HepG2 (cell line): ENCODE measurements around the gene ICAM5. TPM values are rescaled to one million over a fixed set of nuclear protein-coding genes. Genes with fewer than 3 reads are reported as not detected.

Experiments
- ATAC-seq: fragments of 200-7000 bp; cut with Tn5 transposase; 3 replicates; pipeline ENCODE4 v1.9.1; 2020; ENCODE audit warnings: mild to moderate bottlenecking, moderate library complexity
- BruUV-seq: library from RNA; stranded (reverse); fragments of 400-500 nt; replicated peaks from 2 replicates; lab custom pipeline; 2021; lab: Mats Ljungman, UMichigan
- CTCF ChIA-PET: fragments of 300-600 bp; formaldehyde crosslinking; extraction: SDS; loops from one replicate; lab custom pipeline; 2021; ENCODE audit warnings: low total read pairs, inconsistent platforms, low intra/inter-chr PET ratio; lab: Yijun Ruan, JAX
- POLR2A ChIA-PET: fragments of 350-600 bp; sonication (Branson Sonifier 250); formaldehyde crosslinking; loops from one replicate; lab custom pipeline; 2020; ENCODE audit warnings: antibody characterized with exemption, inconsistent platforms; lab: Yijun Ruan, JAX
- DNase-seq: peaks from one replicate; pipeline ENCODE4 v3.0.0-alpha.2; 2015; ENCODE audit warnings: low spot score
- FAIRE-seq: peaks from 3 replicates; lab custom pipeline; 2011; peaks lifted over from hg19 to GRCh38; lab: Jason Lieb, UNC
- H2AFZ ChIP-seq: one replicate; pipeline ENCODE4 v1.6.1; 2011; ENCODE audit warnings: low read length, inconsistent platforms
- H3K27ac ChIP-seq: fragments of 300-600 bp; 3 replicates; pipeline ENCODE4 v1.8.0; 2011; ENCODE audit warnings: mixed run types, mild to moderate bottlenecking, mixed read lengths, low read length, inconsistent platforms; ENCODE audit not compliant: insufficient read depth; ENCODE audit errors: extremely low read length
- H3K27me3 ChIP-seq, 2 experiments: fragments of 200-600 bp in 1 of 2; 2 replicates in 1 of 2; 3 replicates in 1 of 2; pipeline versions ENCODE4 v1.6.0 to v1.8.0; 2011; ENCODE audit warnings: low read length in 2 of 2, mild to moderate bottlenecking in 2 of 2, moderate library complexity in 2 of 2, inconsistent platforms in 1 of 2; ENCODE audit not compliant: insufficient read depth in 2 of 2, control insufficient read depth in 1 of 2
- H3K36me3 ChIP-seq, 2 experiments: fragments of 200-600 bp in 1 of 2; replicated peaks in 1 of 2; 2 replicates in 1 of 2; 3 replicates in 1 of 2; pipeline versions ENCODE4 v1.5.1 to v1.8.0; 2011; ENCODE audit warnings: low read length in 2 of 2, inconsistent platforms in 1 of 2; ENCODE audit not compliant: insufficient read depth in 2 of 2, control insufficient read depth in 1 of 2
- H3K4me1 ChIP-seq: 2 replicates; pipeline ENCODE4 v1.5.1; 2012; ENCODE audit warnings: low read length, inconsistent platforms; ENCODE audit not compliant: insufficient read depth
- H3K4me2 ChIP-seq: 2 replicates; pipeline ENCODE4 v1.6.0; 2011; ENCODE audit warnings: low read depth, low read length, inconsistent platforms
- H3K4me3 ChIP-seq, 3 experiments: fragments of 200-600 bp in 1 of 3; sonication (generic), shearing (Covaris generic) in 1 of 3; replicated peaks in 1 of 3; 2 replicates each; pipeline ENCODE4 v1.5.1; 2011 to 2016; ENCODE audit warnings: low read length in 3 of 3, inconsistent platforms in 2 of 3, low read depth in 2 of 3, mild to moderate bottlenecking in 2 of 3, control low read depth in 1 of 3, mixed read lengths in 1 of 3; ENCODE audit not compliant: insufficient read depth in 1 of 3
- H3K79me2 ChIP-seq: one replicate; pipeline ENCODE4 v1.6.1; 2011; ENCODE audit warnings: low read length, inconsistent platforms; ENCODE audit not compliant: insufficient read depth
- H3K9ac ChIP-seq: 2 replicates; pipeline ENCODE4 v1.6.0; 2011; ENCODE audit warnings: mild to moderate bottlenecking, low read depth, low read length, inconsistent platforms; ENCODE audit not compliant: insufficient read depth
- H3K9me3 ChIP-seq: 2 replicates; pipeline ENCODE4 v1.5.1; 2012; ENCODE audit warnings: mild to moderate bottlenecking, low read length
- H4K20me1 ChIP-seq: 2 replicates; pipeline ENCODE4 v1.6.0; 2011; ENCODE audit warnings: inconsistent platforms, mild to moderate bottlenecking, low read length, moderate library complexity; ENCODE audit not compliant: insufficient read depth
- ATAD3A ChIP-seq: sonication (generic); formaldehyde crosslinking; IDR thresholded peaks from 2 replicates; pipeline ENCODE4 v1.4.0; 2020; ENCODE audit warnings: missing genetic modification reagents
- DNMT3B ChIP-seq: conservative IDR thresholded peaks from 2 replicates; pipeline ENCODE4 v1.6.1; 2016; ENCODE audit warnings: missing biosample characterization, control low read depth
- EP300 ChIP-seq, 3 experiments: sonication (generic) in 1 of 3; formaldehyde crosslinking in 1 of 3; IDR thresholded peaks; 2 replicates each; pipeline versions ENCODE4 v1.5.1 to v1.6.1; 2011 to 2020; ENCODE audit warnings: low read depth in 2 of 3, low read length in 2 of 3, borderline replicate concordance in 1 of 3, improper control_type of control experiment in 1 of 3, mild to moderate bottlenecking in 1 of 3, missing genetic modification reagents in 1 of 3, moderate library complexity in 1 of 3
- HDAC1 ChIP-seq: sonication (generic); formaldehyde crosslinking; IDR thresholded peaks from 2 replicates; pipeline ENCODE4 v1.5.1; 2020; ENCODE audit warnings: mild to moderate bottlenecking, missing genetic modification reagents
- HOXD1 ChIP-seq: sonication (generic); formaldehyde crosslinking; IDR thresholded peaks from 2 replicates; pipeline ENCODE4 v1.5.0; 2020; ENCODE audit warnings: missing genetic modification reagents
- NRL ChIP-seq: sonication (generic); formaldehyde crosslinking; IDR thresholded peaks from 2 replicates; pipeline ENCODE4 v1.5.0; 2020; ENCODE audit warnings: missing genetic modification reagents, mild to moderate bottlenecking, moderate library complexity, borderline replicate concordance
- POLR2AphosphoS5 ChIP-seq: IDR thresholded peaks from 2 replicates; pipeline ENCODE4 v1.6.1; 2012; ENCODE audit warnings: low read depth, low read length
- REXO4 ChIP-seq: sonication (generic); formaldehyde crosslinking; IDR thresholded peaks from 2 replicates; pipeline ENCODE4 v1.8.0; 2022; ENCODE audit warnings: missing genetic modification reagents, mild to moderate bottlenecking, borderline replicate concordance
- SMYD3 ChIP-seq: sonication (generic); formaldehyde crosslinking; IDR thresholded peaks from 2 replicates; pipeline ENCODE4 v1.8.1; 2023; ENCODE audit warnings: mild to moderate bottlenecking, missing genetic modification reagents
- TBX3 ChIP-seq: fragments of 450-650 bp; IDR thresholded peaks from 2 replicates; pipeline ENCODE4 v1.6.1; 2017; ENCODE audit warnings: antibody characterized with exemption, mild to moderate bottlenecking, inconsistent platforms, borderline replicate concordance
- TCF7L2 ChIP-seq: IDR thresholded peaks from 2 replicates; pipeline ENCODE4 v1.6.1; 2011; ENCODE audit warnings: mild to moderate bottlenecking, low read depth, low read length, moderate library complexity
- ZNF124 ChIP-seq: sonication (generic); formaldehyde crosslinking; IDR thresholded peaks from 2 replicates; pipeline ENCODE4 v1.4.0; 2020; ENCODE audit warnings: missing genetic modification reagents
- ZNF143 ChIP-seq: sonication (generic); formaldehyde crosslinking; IDR thresholded peaks from 2 replicates; pipeline ENCODE4 v1.4.0; 2020; ENCODE audit warnings: missing genetic modification reagents
- ZNF234 ChIP-seq: sonication (generic); formaldehyde crosslinking; conservative IDR thresholded peaks from 2 replicates; pipeline ENCODE4 v1.5.1; 2020; ENCODE audit warnings: mild to moderate bottlenecking, missing genetic modification reagents
- ZNF713 ChIP-seq: sonication (generic); formaldehyde crosslinking; IDR thresholded peaks from 2 replicates; pipeline ENCODE4 v1.4.0; 2020; ENCODE audit warnings: mild to moderate bottlenecking, missing genetic modification reagents
- ZNF768 ChIP-seq: sonication (generic); formaldehyde crosslinking; IDR thresholded peaks from 2 replicates; pipeline ENCODE4 v1.4.0; 2020; ENCODE audit warnings: missing genetic modification reagents
- ZNF788 ChIP-seq: sonication (generic); formaldehyde crosslinking; IDR thresholded peaks from 2 replicates; pipeline ENCODE4 v1.5.0; 2020; ENCODE audit warnings: mild to moderate bottlenecking, missing genetic modification reagents, borderline replicate concordance
- WGBS: methylation state at CpG from one replicate; pipeline ENCODE4 v1.1.6; 2017; ENCODE audit warnings: low lambda C conversion rate; 5-methylcytosine and 5-hydroxymethylcytosine counted together
- in situ Hi-C: cut with HindIII; loops from 2 replicates; pipeline ENCODE4 v1.10.0; 2017; ENCODE audit warnings: low pct_unique_long_range_greater_than_20kb; ENCODE audit not compliant: extremely low pct_ligation_motif_present
- intact Hi-C: fragments of 100-400 bp; cut with micrococcal nuclease; formaldehyde crosslinking; loops from one replicate; pipeline ENCODE4 v1.10.0; 2022; ENCODE audit not compliant: unreplicated experiment
- polyA plus RNA-seq, 8 experiments: library from polyadenylated mRNA; depleted of rRNA in 3 of 8; stranded (reverse) in 7 of 8; unstranded in 1 of 8; fragments of >200 nt; fragmentation: Illumina TruSeq in 4 of 8; extraction: Trizol in 4 of 8; gene quantifications; 2 replicates each; pipeline versions ENCODE4 v1.2.1 to v1.2.3, GENCODE V29; 2011 to 2016; ENCODE audit warnings: low read depth in 4 of 8, missing spikeins in 1 of 8, mixed read lengths in 1 of 8; ENCODE audit not compliant: insufficient read depth in 1 of 8
- total RNA-seq, 5 experiments: library from RNA; depleted of rRNA; stranded (reverse); fragments of >200 nt; fragmentation: Illumina TruSeq; extraction: Trizol; gene quantifications; 2 replicates each; pipeline ENCODE4 v1.2.3, GENCODE V29; 2016; ENCODE audit warnings: low read depth in 1 of 5
- TF ChIP-seq, protein P1 (sequence below): IDR thresholded peaks from 2 replicates; pipeline ENCODE4 v1.6.1; 2012; ENCODE audit warnings: inconsistent platforms
- TF ChIP-seq, protein P2 (sequence below): sonication (generic); formaldehyde crosslinking; IDR thresholded peaks from 2 replicates; pipeline ENCODE4 v1.4.0; 2020; ENCODE audit warnings: missing genetic modification reagents

The ICAM5 gene
- total and polyA plus RNA-seq, 2 of the 13 experiments (the other 11 are each of a cell fraction or from before 2014, with no cell fraction given), result 0.46 to 1.6 TPM

DNA sequence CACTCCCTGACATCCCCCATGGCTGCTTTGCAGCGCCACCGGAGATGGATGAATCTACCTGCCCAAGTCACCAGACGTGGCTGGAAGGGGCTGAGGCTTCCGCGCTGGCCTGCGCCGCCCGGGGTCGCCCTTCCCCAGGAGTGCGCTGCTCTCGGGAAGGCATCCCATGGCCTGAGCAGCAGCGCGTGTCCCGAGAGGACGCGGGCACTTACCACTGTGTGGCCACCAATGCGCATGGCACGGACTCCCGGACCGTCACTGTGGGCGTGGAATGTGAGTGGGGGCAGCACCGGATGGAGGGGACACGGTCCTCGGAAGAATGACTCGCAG, 4.6 kb downstream of the ICAM5 start:
- Histone ChIP-seq H3K27me3 (peaks cover 0 to 20% of the 10 kb centered on the region in 2 experiments; a peak in 3 of 5 replicates), H3K9ac (no peak overlapping the region), H2AFZ (no peak overlapping the region), H3K4me2 (no peak overlapping the region), H4K20me1 (no peaks in the 10 kb centered on the region), H3K27ac (no peak overlapping the region), H3K79me2 (no peaks in the 10 kb centered on the region), H3K9me3 (no peaks in the 10 kb centered on the region), H3K36me3 (no peaks in the 10 kb centered on the region), H3K4me3 (no peak overlapping the region), H3K4me1 (peaks cover 47% of the 10 kb centered on the region)
- FAIRE-seq (no peak), ATAC-seq (no peak), DNase-seq (no peak)
- 96% methylated on average over 7 of the region's 25 CpGs for WGBS
- TF ChIP-seq SMYD3 (CRISPR knock-in tag) (no peak), DNMT3B (CRISPR knock-in tag) (no peak), HDAC1 (CRISPR knock-in tag) (no peak), ZNF768 (peak; percentile 14; the same call in 1 of the 2 replicates)
- TF ChIP-seq, protein P1, sequence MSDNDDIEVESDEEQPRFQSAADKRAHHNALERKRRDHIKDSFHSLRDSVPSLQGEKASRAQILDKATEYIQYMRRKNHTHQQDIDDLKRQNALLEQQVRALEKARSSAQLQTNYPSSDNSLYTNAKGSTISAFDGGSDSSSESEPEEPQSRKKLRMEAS, result no peak
- in situ Hi-C loops, result no loop called here
- BruUV-seq, result no TSS peak
- intact Hi-C loops, result no loop called here
- POLR2A ChIA-PET, result no interaction called here
- CTCF ChIA-PET, result no interaction called here

DNA sequence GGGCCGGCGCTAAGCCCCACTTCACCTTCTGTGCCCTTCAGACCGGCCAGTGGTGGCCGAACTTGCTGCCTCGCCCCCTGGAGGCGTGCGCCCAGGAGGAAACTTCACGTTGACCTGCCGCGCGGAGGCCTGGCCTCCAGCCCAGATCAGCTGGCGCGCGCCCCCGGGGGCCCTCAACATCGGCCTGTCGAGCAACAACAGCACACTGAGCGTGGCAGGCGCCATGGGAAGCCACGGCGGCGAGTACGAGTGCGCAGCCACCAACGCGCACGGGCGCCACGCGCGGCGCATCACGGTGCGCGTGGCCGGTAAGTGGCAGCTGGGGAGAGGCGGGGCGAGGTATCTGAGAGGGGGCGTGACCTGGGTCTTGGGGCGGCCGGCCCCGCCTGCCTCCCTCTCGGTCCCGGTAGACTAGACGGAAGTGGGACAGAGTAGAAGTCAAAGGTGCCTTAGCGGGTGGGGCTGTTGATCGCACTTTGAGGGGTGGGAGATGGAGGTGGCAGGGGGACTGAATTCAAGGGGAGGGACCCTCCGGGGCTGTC, 5.6 kb downstream of the ICAM5 start:
- H3K79me2 ChIP-seq, result no peaks in the 10 kb centered on the region
- 55% methylated on average over 28 of the region's 48 CpGs for WGBS
- peaks cover 49% of the 10 kb centered on the region for H3K4me1 ChIP-seq
- ChIA-PET CTCF (no interaction called here), POLR2A (no interaction called here)
- no peaks in the 10 kb centered on the region for H4K20me1 ChIP-seq
- peaks cover 0 to 18% of the 10 kb centered on the region in 2 experiments; a peak in 3 of 5 replicates for H3K27me3 ChIP-seq
- BruUV-seq, result no TSS peak
- peak overlapping the region in 2 of 3 experiments; percentile 49 to 61; a peak in 5 of 6 replicates for H3K4me3 ChIP-seq
- ATAC-seq (peak; percentile 7; the same call in 2 of the 3 replicates), FAIRE-seq (no peak), DNase-seq (no peak)
- peak overlapping the region; percentile 74 for H3K4me2 ChIP-seq
- in situ Hi-C loops, result no loop called here
- H3K36me3 ChIP-seq, result no peaks in the 10 kb centered on the region
- H3K9ac ChIP-seq, result no peak overlapping the region
- H3K9me3 ChIP-seq, result no peaks in the 10 kb centered on the region
- no peak overlapping the region for H3K27ac ChIP-seq
- H2AFZ ChIP-seq, result no peak overlapping the region
- intact Hi-C loops, result no loop called here
- TF ChIP-seq EP300 (IDR thresholded peaks at IDR 0.05; ENCODE audit: low read depth in 2 of 2, low read length in 2 of 2) (no peak), EP300 (CRISPR knock-in tag; IDR thresholded peaks at IDR 0.05; ENCODE audit: borderline replicate concordance) (no peak), HOXD1 (no peak; the same call in 1 of the 2 replicates), ZNF143 (no peak), ZNF124 (CRISPR knock-in tag) (no peak), ZNF788 (CRISPR knock-in tag) (no peak), TCF7L2 (no peak), TBX3 (no peak), ZNF713 (no peak), NRL (CRISPR knock-in tag) (0 out of 2 replicates have a peak, but pooled peaks have one; percentile 48), REXO4 (CRISPR knock-in tag) (no peak), ZNF234 (CRISPR knock-in tag) (no peak), ATAD3A (no peak), POLR2AphosphoS5 (no peak)
- TF ChIP-seq, protein P2, sequence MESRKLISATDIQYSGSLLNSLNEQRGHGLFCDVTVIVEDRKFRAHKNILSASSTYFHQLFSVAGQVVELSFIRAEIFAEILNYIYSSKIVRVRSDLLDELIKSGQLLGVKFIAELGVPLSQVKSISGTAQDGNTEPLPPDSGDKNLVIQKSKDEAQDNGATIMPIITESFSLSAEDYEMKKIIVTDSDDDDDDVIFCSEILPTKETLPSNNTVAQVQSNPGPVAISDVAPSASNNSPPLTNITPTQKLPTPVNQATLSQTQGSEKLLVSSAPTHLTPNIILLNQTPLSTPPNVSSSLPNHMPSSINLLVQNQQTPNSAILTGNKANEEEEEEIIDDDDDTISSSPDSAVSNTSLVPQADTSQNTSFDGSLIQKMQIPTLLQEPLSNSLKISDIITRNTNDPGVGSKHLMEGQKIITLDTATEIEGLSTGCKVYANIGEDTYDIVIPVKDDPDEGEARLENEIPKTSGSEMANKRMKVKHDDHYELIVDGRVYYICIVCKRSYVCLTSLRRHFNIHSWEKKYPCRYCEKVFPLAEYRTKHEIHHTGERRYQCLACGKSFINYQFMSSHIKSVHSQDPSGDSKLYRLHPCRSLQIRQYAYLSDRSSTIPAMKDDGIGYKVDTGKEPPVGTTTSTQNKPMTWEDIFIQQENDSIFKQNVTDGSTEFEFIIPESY, result peak; percentile 51; the same call in 1 of the 2 replicates
